Body of pancreas (tissue), 4 donors: ENCODE results near the gene ASS1. TPM values are rescaled to one million over a fixed set of nuclear protein-coding genes. Genes with fewer than 3 reads are reported as not detected.

ENCODE experiments used
- ATAC-seq: fragments of 150-250 bp; one replicate; pipeline ENCODE4 v1.9.1; 2016
- DNase-seq, 4 donors: peaks; one replicate each; pipeline ENCODE4 v3.0.0-alpha.2; 2019
- H3K27ac ChIP-seq, 4 donors: fragments of 200-600 bp; sonication (generic); 1 replicate in 3 of 4; 2 replicates in 1 of 4; pipeline versions ENCODE4 v1.5.1 to v1.6.1; 2016 to 2019; ENCODE audit warnings: mild to moderate bottlenecking in 1 of 4, mixed read lengths in 1 of 4, moderate library complexity in 1 of 4
- H3K27me3 ChIP-seq, 2 donors: fragments of 200-600 bp; sonication (generic); one replicate each; pipeline ENCODE4 v1.6.0; 2016; ENCODE audit warnings: mild to moderate bottlenecking in 1 of 2
- H3K36me3 ChIP-seq, 2 donors: fragments of 200-600 bp; sonication (generic); replicated peaks in 1 of 2; 2 replicates each; pipeline ENCODE4 v1.5.1; 2016; ENCODE audit warnings: low read depth in 2 of 2; ENCODE audit not compliant: insufficient read depth in 1 of 2
- H3K4me1 ChIP-seq: fragments of 200-600 bp; sonication (generic); one replicate; pipeline ENCODE4 v1.6.0; 2016
- H3K4me3 ChIP-seq, 2 donors: fragments of 200-600 bp; sonication (generic); 1 replicate in 1 of 2; 2 replicates in 1 of 2; pipeline ENCODE4 v1.5.1; 2016 to 2019
- H3K9me3 ChIP-seq, 3 donors: fragments of 200-600 bp; sonication (generic); 1 replicate in 2 of 3; 2 replicates in 1 of 3; pipeline ENCODE4 v1.5.1; 2016
- POLR2A ChIP-seq, 3 donors: fragments of 450-650 bp; IDR thresholded peaks; one replicate each; pipeline ENCODE4 v1.6.1; 2016; ENCODE audit warnings: antibody characterized with exemption in 3 of 3, mild to moderate bottlenecking in 2 of 3
- WGBS, 2 donors: methylation state at CpG; one replicate each; pipeline ENCODE4 v1.1.5; 2017; 5-methylcytosine and 5-hydroxymethylcytosine counted together
- intact Hi-C: fragments of 100-400 bp; cut with DNase I; formaldehyde crosslinking; loops from one replicate; pipeline ENCODE4 v1.15.1; 2023
- small RNA-seq: library from RNA; depleted of rRNA; stranded (forward); fragments of <200 nt; gene quantifications from one replicate; pipeline ENCODE3, GENCODE V24; 2016
- total RNA-seq, 2 donors: library from RNA; depleted of rRNA; stranded (reverse); fragments of >200 nt; gene quantifications; one replicate each; pipeline ENCODE4 v1.1.0, GENCODE V29; 2016
- TF ChIP-seq, protein P1 (sequence below), 7 experiments: fragments of 450-650 bp in 4 of 7; fragments of 200-600 bp in 3 of 7; sonication (generic) in 3 of 7; IDR thresholded peaks; one replicate each; pipeline ENCODE4 v1.5.1; 2016 to 2019; ENCODE audit warnings: antibody characterized with exemption in 7 of 7

The ASS1 gene
- total RNA-seq, 2 donors from 2014 or later, result 31.6 to 120 TPM

GRCh38 chr9:130549093-130549735, 104.5 kb downstream of the ASS1 start:
- H3K4me3 ChIP-seq, result no peak overlapping the region
- DNase-seq, result no peak
- no peaks in the 10 kb centered on the region for H3K9me3 ChIP-seq
- TF ChIP-seq POLR2A (IDR thresholded peaks at IDR 0.05), result no peak
- TF ChIP-seq, protein P1, sequence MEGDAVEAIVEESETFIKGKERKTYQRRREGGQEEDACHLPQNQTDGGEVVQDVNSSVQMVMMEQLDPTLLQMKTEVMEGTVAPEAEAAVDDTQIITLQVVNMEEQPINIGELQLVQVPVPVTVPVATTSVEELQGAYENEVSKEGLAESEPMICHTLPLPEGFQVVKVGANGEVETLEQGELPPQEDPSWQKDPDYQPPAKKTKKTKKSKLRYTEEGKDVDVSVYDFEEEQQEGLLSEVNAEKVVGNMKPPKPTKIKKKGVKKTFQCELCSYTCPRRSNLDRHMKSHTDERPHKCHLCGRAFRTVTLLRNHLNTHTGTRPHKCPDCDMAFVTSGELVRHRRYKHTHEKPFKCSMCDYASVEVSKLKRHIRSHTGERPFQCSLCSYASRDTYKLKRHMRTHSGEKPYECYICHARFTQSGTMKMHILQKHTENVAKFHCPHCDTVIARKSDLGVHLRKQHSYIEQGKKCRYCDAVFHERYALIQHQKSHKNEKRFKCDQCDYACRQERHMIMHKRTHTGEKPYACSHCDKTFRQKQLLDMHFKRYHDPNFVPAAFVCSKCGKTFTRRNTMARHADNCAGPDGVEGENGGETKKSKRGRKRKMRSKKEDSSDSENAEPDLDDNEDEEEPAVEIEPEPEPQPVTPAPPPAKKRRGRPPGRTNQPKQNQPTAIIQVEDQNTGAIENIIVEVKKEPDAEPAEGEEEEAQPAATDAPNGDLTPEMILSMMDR (IDR thresholded peaks at IDR 0.05), result no peak
- H3K27me3 ChIP-seq, result no peaks in the 10 kb centered on the region
- WGBS, 2 donors, result 84 to 91% methylated on average over 5 of the region's 5 CpGs
- ATAC-seq, result no peak
- intact Hi-C loops, result no loop called here
- no peaks in the 10 kb centered on the region for H3K36me3 ChIP-seq
- no peaks in the 10 kb centered on the region for H3K4me1 ChIP-seq
- H3K27ac ChIP-seq, result no peak overlapping the region

Small RNAs within 50 kb of the gene (small RNA-seq; reads per million reads assigned to genes)
- not detected for gene RN7SL665P

Other genes starting within 250 kb of the ASS1 start
- 1 to 10 TPM in 1 of 2 donors, under 1 TPM in 1; 0.78 to 3.6 TPM for gene HMCN2, start 179.2 kb upstream of the ASS1 start, total RNA-seq
- 10 to 100 TPM; 16.6 to 30.3 TPM for gene FUBP3, start 134.6 kb downstream of the ASS1 start, total RNA-seq
- not detected for gene PRDM12, start 219.6 kb downstream of the ASS1 start, total RNA-seq
- gene EXOSC2, start 248.8 kb downstream of the ASS1 start, total RNA-seq, result 10 to 100 TPM; 12.2 to 17.1 TPM